ENCODE results near the gene ANKRD6. TPM values are rescaled to one million over a fixed set of nuclear protein-coding genes. Genes with fewer than 3 reads are reported as not detected.
A peak's percentile ranks its signal among the peaks of the same experiment; 100 is the strongest.

ANKRD6 gene
- polyA plus RNA-seq, 1 experiment: 1.1 TPM

DNA sequence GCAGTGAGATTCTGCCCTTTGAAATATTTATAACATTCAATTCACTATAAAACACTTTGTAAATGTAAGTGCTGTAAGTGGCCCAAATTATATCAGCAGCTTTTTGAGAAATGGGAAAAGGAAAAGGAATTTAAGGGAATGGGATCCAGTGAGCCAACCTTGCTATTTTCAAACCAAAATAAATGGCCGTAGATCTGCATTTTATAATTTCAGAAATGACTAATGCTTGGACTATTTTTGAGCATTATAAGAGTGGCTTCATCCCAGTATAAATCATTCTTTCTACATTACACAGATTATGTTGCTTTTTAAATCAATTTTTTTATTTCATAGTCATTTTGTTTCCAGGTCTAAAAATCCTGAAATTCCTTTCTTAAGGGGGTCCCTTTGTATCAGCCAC, 49.2 kb downstream of the ANKRD6 start:
- DNase-seq (ENCODE audit: low read depth): peak; percentile 9

DNA sequence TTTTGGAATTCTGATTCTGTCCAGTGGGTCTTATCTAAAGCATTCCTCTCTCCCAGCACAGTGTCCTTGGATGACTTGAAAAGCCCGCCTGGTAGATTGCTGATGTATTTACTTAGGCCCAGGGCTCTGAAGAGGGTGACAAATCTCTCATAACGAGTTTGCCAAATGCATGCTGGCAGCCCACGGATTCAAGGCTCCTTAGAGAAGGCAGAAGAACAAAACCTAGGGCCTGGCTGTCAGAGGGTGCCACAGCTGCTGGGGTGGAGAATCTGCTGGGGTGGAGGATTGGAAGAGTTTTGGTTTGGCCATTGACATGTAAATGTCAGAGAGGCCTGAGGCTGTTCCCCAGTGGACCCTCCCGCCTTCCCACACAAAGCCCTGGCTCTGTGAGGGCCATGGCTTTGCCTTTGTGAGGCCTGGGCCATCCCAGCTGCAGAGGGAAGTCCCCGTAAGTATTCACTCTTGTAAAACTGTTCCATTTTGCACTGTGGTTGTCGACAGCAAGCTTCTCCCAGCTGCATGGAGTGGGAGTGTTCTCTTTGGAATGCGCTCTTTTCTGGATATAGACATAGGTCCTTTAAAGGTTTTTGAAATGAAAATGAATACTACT, 50.3 kb downstream of the ANKRD6 start:
- CTCF ChIA-PET: no interaction called here
- POLR2A ChIA-PET: no interaction called here
- no peak overlapping the region for H3K4me3 ChIP-seq (ENCODE audit: low read depth, low read length)

More for the DNA sequence above, 49.2 kb downstream of the ANKRD6 start:
- H3K4me3 ChIP-seq (ENCODE audit: low read depth, low read length): no peak overlapping the region
- ChIA-PET POLR2A (no interaction called here), CTCF (interaction anchor here (0.9 kb wide), 1 partner anchor 10 kb away, joined by 3 read pairs; no protein-coding TSS in a partner anchor)
- TF ChIP-seq, protein P1, sequence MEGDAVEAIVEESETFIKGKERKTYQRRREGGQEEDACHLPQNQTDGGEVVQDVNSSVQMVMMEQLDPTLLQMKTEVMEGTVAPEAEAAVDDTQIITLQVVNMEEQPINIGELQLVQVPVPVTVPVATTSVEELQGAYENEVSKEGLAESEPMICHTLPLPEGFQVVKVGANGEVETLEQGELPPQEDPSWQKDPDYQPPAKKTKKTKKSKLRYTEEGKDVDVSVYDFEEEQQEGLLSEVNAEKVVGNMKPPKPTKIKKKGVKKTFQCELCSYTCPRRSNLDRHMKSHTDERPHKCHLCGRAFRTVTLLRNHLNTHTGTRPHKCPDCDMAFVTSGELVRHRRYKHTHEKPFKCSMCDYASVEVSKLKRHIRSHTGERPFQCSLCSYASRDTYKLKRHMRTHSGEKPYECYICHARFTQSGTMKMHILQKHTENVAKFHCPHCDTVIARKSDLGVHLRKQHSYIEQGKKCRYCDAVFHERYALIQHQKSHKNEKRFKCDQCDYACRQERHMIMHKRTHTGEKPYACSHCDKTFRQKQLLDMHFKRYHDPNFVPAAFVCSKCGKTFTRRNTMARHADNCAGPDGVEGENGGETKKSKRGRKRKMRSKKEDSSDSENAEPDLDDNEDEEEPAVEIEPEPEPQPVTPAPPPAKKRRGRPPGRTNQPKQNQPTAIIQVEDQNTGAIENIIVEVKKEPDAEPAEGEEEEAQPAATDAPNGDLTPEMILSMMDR (IDR thresholded peaks at IDR 0.05; ENCODE audit: insufficient read depth, low read depth, low read length): no peak
- no peaks in the 10 kb centered on the region for H3K27me3 ChIP-seq (ENCODE audit: control insufficient read depth, insufficient read depth, low read length)
- H3K36me3 ChIP-seq (ENCODE audit: control insufficient read depth, insufficient read depth, low read length): no peaks in the 10 kb centered on the region

DNA sequence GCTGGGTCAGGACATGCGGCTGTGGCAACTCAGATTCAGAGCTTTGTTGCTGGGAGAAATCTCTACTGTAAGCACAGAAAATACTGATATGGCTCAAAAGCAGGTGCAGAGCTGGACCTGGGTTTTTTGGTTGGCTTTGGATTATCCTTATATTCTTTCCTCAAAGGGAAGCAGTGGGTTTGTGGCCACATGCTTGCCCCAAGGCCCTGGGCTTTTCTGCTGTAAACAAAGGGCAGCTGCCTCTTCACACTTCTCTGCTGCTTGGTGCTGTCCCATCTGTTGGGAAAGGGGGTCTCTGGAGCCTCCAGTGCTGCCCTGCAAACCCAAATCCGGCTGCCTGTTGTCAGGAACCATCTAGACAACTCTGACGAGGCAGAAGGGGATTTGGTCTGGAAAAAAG, 52.4 kb downstream of the ANKRD6 start:
- POLR2A ChIA-PET: no interaction called here
- H3K4me3 ChIP-seq (ENCODE audit: low read depth, low read length): no peak overlapping the region
- CTCF ChIA-PET: no interaction called here
- no peaks in the 10 kb centered on the region for H3K36me3 ChIP-seq (ENCODE audit: control insufficient read depth, insufficient read depth, low read length)
- no peaks in the 10 kb centered on the region for H3K27me3 ChIP-seq (ENCODE audit: control insufficient read depth, insufficient read depth, low read length)
- TF ChIP-seq, protein P1 (IDR thresholded peaks at IDR 0.05; ENCODE audit: insufficient read depth, low read depth, low read length): no peak
- DNase-seq (ENCODE audit: low read depth): no peak

More for the DNA sequence above, 50.3 kb downstream of the ANKRD6 start:
- TF ChIP-seq, protein P1 (IDR thresholded peaks at IDR 0.05; ENCODE audit: insufficient read depth, low read depth, low read length): no peak
- no peaks in the 10 kb centered on the region for H3K36me3 ChIP-seq (ENCODE audit: control insufficient read depth, insufficient read depth, low read length)
- no peaks in the 10 kb centered on the region for H3K27me3 ChIP-seq (ENCODE audit: control insufficient read depth, insufficient read depth, low read length)
- DNase-seq (ENCODE audit: low read depth): no peak

DNA sequence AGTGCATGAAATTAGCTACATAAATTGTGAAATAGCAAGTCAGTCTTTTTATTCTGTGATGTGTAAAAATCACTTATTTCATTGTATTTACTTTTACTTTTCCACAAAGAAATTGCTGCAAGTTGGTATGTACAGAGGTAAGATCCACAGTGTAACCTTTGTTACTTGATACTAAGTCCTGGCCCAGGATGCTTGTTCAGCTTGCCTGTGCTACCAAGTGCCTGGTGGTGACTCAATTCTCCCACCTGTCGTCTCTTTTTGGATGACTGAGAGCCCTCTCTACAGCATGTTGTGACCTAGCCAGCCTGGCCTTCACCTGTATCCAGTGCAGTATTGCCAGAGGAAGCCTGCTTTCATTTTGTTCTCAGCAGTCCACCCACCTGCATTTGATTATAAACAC, 54.9 kb downstream of the ANKRD6 start:
- Histone ChIP-seq H3K4me3 (ENCODE audit: low read depth, low read length) (no peak overlapping the region), H3K27me3 (ENCODE audit: control insufficient read depth, insufficient read depth, low read length) (no peaks in the 10 kb centered on the region), H3K36me3 (ENCODE audit: control insufficient read depth, insufficient read depth, low read length) (no peaks in the 10 kb centered on the region)
- no peak for DNase-seq (ENCODE audit: low read depth)
- POLR2A ChIA-PET: no interaction called here
- CTCF ChIA-PET: interaction anchor here (1.0 kb wide), 1 partner anchor 9 kb away, joined by 3 read pairs; no protein-coding TSS in a partner anchor
- TF ChIP-seq, protein P1 (IDR thresholded peaks at IDR 0.05; ENCODE audit: insufficient read depth, low read depth, low read length): no peak

DNA sequence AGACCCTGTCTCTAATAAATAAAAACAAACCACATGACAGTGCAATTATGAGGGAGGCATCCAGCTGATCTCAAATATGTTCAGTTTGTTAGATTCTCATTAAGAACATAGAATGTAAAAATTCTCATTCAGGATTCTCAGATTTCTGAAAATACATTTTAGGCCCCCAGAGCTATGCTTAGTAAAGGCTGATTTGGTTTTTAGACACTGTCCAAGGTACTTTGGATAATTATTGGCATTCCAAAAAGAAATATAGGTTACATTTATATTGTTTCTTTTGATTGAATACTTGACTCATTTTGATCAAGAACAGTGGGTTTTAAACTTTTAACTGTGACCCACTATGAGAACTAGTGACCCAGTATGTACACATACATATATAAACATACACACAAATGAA, 55.5 kb downstream of the ANKRD6 start:
- POLR2A ChIA-PET: no interaction called here
- CTCF ChIA-PET: interaction anchor here (1.0 kb wide), 1 partner anchor 8 kb away, joined by 3 read pairs; no protein-coding TSS in a partner anchor
- no peak for DNase-seq (ENCODE audit: low read depth)
- Histone ChIP-seq H3K36me3 (ENCODE audit: control insufficient read depth, insufficient read depth, low read length) (no peaks in the 10 kb centered on the region), H3K27me3 (ENCODE audit: control insufficient read depth, insufficient read depth, low read length) (no peaks in the 10 kb centered on the region), H3K4me3 (ENCODE audit: low read depth, low read length) (no peak overlapping the region)
- TF ChIP-seq, protein P1 (IDR thresholded peaks at IDR 0.05; ENCODE audit: insufficient read depth, low read depth, low read length): no peak

Data from BJ (cell line).